Fibroblast of gingiva (primary cell): ENCODE results near the gene SFTPD.

Experiments used
- DNase-seq: peaks from one replicate; pipeline ENCODE4 v3.0.0-alpha.2; 2011; ENCODE audit warnings: low read depth

The SFTPD gene

DNA sequence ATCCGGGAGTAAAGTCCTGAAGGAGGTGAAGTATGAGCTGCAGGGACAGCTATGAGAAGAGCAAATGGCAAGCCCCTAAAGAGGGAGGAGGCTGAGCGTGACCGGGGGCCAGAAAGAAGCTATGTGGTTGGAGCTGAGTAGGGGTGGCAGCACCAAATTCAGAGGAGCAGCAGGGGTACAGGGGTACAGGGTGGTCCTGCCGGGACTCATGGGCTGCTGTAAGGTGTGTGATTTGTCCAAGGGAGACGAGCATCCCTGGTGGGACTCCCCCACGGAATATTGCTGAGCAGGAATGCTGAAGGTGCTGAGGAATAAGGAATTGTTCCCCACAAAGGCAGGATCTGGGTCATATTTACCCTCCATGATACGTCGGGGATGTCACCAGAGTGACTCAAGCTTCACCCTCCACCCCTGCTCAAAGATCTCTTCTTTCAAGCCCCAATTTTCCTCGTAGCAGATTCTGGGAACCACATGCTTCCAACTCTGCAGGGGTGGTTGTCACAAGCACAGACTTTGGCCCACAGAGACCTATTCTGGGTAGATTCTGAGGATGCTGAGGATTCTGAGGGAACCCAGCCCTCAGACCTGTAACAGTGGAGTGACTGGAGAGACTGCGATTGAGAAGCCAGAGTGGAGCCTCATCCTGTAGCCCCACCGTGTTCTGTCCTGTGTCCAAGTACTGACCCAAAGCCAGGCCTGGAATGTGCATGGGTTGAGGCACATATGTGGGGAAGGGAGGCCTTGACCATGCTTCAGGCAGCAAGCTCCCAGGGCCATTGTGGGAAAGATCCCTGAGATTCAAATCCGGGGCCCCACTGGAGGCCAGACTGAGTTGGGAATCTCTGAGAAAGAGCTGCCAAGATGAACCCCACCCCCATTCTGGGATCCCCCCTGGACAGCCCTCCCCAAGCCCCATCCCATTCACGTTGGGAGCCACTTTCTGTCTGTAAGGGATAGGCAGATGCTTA is 4.2 kb downstream of the SFTPD start:
- DNase-seq: no peak

DNA sequence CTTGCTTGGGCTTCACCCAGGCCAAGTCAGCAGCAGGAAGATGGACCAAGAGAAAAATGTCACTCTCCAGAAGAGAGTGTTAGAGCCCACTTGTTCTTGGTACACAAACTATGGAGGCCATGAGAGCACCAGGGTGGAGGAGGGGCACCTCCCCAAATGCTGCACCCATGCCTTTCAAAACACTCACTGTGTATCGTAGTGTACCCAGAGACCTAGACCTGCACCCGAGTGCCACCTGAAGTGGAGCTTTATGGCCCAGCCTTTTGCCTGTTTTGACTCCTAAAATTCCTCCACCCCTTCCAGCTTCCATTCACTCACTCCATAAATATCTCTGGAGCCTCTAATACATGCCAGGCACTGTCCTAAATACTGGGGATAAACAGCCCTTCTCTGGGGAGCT is 5.0 kb downstream of the SFTPD start:
- DNase-seq: no peak

- no peak for DNase-seq
Observed at GRCh38 chr10:79942261-79943185, 6.4 kb downstream of the SFTPD start.

- DNase-seq: no peak
Observed at GRCh38 chr10:79941585-79942210, 7.2 kb downstream of the SFTPD start.

DNA sequence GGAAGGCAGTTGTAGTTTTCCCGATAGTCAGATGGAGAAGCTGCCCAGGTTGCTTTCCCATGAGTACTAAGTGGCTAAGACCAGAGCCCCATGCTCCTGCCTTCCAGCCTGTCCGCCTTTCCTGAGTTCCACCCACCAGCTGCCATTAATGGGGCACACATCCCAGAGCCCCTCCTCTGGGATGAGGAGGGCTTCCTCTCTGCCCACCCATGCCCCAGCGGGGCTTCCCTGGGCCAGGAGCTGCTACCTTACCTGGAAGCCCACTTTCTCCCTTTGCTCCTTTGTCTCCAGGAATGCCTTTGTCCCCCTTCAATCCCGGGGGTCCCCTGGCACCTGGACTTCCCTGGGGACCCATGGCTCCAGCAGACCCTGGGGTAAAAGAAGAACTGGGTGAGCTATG is 7.8 kb downstream of the SFTPD start:
- DNase-seq: no peak

- no peak for DNase-seq
Observed at GRCh38 chr10:79940431-79940830, 8.5 kb downstream of the SFTPD start.

DNA sequence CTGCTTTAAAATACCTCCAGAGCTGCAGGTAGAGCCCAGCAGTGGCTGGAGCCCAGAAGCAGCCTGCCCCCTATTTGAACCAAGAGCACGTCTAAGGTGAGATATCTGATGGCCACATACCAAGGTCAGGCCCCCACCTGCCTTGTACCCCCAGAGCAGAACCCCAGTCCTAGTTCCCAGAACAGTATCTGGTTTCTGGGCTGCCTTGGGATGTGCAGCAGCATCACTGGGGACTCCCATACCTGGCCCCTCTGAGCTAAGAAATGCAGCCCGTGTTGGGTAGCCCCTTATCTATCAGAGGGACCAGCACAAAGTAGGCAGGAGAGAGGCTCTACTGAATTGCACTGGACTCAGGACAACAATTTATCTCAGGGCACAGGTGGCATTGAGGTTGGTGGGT is 8.9 kb downstream of the SFTPD start:
- DNase-seq: no peak

- no peak for DNase-seq
Observed at GRCh38 chr10:79938728-79939406, 10.0 kb downstream of the SFTPD start.

DNA sequence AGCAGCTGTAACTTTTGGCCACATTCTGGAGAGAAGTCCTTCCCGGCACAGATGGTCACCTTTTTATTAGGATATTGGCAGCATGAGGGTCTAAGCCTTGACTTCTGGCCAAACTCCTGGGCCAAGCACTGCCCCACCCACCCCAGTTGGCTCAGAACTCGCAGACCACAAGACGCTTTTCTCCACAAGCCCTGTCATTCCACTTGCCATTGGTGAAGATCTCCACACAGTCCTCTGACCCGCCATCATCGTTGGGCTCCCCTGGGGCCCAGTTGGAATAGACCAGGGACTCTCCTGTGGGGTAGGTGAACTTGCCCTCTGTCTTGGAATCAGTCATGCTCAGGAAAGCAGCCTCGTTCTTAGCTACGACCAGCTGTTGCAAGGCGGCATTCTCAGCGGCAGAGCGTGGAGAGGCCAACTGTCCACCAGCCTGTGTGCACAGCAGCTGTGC is 11.2 kb downstream of the SFTPD start:
- DNase-seq: no peak

- DNase-seq: no peak
Observed at GRCh38 chr10:79936625-79937615, 12.0 kb downstream of the SFTPD start.

- DNase-seq: no peak
Observed at GRCh38 chr10:79933961-79934360, 14.9 kb downstream of the SFTPD start.

GRCh38 chr10:79932841-79933379 is 16.0 kb downstream of the SFTPD start:
- DNase-seq: no peak

DNA sequence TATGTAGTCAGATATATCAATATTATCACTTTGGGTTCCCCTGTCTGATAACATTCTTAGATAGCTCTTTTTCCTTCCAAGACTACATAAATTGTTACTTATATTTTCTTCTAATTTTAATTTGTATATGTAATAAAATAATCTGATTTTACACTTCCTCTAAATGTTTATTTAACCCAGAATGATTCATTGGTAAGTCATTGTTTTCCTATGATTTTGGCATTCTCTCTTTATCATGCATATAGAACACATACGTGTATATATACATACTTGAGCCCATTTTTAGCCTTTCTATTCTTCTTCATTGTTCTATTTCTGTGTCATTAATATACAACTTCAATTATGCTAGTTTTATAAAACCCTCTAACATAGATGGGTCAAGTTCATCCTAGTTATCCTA is 16.6 kb downstream of the SFTPD start:
- DNase-seq: no peak

DNA sequence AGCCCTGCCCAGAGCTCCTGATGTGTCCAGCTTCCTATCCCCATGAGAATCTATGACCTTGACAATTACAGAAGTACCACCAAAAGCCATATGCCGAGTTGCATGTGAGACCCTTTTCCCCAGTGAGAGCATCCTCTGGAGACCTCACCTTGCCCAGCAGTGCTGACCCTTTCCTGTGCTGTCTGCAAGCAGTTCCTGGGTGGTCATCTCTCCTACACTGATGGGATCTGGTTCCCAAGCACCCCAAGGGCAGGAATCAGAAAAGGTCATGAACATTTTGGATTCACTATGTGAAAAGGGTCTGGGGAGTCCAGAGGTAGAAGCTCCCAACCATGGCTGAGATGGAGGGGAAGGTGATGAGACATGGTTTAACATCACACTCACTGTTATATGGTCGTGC is 18.2 kb downstream of the SFTPD start:
- DNase-seq: no peak

DNA sequence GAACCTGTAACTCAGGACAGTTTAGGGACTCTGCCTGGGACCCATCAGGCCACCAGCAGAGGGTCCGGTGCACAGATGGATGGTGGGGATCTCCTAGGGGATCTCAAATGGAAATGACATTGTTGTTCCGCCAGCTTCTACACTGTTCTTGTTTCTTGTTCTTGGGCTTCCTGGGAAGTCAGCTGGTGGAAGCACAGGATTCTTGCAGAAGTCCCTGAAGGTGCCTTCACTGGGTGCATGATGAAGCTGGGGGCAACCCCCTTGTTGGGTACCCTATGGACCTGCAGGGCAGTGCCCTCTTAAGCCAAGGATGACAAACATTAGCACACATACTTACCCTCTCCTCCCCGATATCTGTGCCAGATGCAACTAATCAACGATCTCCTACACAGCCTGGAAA is 18.6 kb downstream of the SFTPD start:
- DNase-seq: no peak

DNA sequence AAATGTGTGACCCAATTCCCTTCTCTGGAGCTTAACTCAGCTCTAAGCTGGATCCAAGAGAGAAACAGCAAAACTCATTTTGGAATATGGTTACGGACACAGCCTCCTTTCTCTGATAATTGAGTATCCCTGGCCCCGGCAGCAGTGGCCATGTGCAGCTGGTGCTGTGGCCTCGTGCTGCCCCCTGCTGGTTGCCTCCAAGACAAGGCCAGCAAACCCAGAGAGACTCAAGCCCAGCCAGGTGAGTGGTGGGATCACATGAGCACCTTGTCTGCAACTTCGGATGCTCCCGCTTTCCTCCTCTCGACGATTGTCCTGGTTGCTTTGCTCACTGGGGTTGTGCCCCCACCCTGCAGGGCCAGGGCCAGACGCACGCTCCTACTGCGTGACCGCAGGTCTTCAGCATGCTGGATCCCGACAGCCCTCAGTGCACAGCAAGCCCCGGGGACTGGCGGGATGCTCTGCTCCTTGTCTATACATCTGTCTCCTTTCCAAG is 19.4 kb downstream of the SFTPD start:
- DNase-seq: peak; percentile 58

DNA sequence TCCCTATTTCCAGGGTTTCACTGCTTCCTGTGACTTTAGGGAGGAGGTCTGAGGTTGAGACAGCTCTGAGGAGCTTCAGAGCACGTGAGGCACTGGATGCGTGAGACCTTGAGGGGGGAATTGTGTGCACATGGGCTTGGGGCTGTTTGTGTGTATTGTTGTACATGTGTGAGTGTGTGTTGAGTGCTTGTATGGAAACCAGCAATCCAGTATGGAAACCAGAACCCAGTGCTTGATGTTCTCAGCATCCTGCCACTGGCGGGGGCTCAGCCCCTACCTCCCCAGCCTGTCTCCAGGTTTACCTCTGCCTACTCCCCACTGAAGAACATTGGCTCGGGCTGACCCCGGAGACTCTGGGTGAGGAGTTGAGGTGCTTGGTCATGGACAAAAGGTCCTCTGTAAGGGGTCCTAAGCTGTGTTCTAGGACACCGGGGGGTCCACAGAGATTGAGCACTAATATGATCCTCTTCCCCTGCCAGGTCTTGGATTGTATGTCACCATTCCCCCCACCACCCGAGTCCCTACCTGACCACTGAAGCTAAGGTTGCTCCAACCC is 20.8 kb downstream of the SFTPD start:
- DNase-seq: no peak

DNA sequence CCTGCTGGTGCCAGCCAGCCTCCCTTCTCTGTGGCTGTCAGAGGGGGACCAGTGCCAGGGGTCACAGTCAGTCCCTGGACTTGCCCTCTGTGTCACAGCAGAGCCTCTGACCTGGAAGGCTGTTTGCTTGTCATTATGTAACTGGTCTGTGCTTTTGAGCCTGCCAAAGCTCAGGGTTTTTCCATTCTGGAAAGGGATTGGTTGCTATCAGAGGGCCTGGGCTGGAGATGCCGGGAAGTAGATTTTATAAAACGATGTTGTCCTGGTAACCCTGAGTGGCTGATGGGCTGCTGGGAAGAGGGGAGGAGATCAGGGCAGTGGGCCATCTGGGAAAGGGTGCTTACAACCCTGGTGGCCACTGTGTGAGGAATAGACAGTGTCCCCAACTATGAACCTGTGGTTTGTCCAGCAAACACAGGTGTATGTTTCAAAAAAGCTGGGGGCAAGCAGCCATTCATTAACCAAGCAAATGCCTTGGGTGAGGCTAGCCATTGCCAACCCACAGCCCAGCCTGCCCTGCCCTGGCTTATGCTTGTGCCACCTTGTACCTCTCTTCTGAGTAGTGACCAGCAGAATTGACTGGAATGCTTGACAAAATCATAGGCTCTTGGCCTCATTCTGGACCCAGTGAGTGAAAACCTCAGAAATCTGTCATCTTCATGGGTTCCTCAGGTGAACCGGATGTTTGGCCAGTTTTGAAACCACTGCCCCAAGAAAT is 21.6 kb downstream of the SFTPD start:
- DNase-seq: no peak

GRCh38 chr10:79926037-79926436 is 22.9 kb downstream of the SFTPD start:
- DNase-seq: no peak
